Renal cortical epithelial cell (primary cell): ENCODE results near the gene GPR139. TPM values are rescaled to one million over a fixed set of nuclear protein-coding genes. Genes with fewer than 3 reads are reported as not detected.

Experiments used
- DNase-seq: peaks from one replicate; pipeline ENCODE4 v3.0.0-alpha.2; 2011; ENCODE audit warnings: low read depth
- total RNA-seq: library from RNA; depleted of rRNA; stranded (reverse); fragments of >200 nt; gene quantifications from 2 replicates; pipeline ENCODE4 v1.2.3, GENCODE V29; 2014

Gene GPR139
- not detected in 2 replicates for total RNA-seq

DNA sequence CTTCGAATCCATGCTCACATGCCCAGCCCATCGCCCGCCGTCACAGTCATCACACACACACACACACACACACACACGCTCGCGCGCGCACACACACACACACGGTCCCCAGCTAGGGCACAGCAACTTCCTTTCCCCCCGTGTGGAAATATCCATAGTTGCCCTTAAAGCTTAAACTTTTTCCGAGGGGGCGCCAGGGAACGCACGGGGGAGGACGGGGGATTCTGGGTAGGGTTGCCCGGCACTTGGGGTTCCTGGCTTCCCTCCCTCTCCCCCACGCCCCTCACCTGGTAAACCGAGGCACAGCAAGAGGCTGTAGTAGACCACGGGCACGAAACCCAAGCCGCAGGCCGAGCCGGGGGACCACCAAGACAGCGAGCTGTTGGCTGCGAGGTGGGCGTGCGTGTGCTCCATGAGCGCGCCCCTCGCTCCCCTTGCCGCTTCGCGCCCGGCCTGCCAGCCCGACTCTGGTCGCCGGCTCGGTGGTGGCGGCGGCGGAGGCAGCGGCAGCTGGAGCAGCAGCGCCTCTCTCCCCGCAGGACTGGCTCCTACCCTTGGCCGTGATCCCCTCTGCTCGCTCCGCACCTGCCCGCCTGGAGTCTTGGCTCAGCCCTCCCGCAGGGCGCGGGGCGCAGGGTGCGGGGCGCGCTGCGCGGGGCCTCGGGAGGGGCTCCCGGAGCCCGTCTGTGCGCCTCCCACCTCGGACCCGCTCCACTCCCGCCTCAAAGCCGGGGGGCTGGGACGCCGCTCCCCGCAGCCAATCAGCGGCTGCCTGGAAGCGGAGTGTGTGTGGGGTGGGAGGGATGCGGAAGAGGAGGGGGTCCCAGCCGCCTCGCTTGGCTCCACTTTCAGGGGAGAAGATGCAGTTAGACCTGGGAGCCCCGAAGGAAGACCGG is at the start of gene GPR139:
Gene GPR139, minus strand, starts transcription at position 688 of the 896 bp plus-strand sequence. Its CDS starts 274 bp downstream, at position 414.
- DNase-seq, result no peak

DNA sequence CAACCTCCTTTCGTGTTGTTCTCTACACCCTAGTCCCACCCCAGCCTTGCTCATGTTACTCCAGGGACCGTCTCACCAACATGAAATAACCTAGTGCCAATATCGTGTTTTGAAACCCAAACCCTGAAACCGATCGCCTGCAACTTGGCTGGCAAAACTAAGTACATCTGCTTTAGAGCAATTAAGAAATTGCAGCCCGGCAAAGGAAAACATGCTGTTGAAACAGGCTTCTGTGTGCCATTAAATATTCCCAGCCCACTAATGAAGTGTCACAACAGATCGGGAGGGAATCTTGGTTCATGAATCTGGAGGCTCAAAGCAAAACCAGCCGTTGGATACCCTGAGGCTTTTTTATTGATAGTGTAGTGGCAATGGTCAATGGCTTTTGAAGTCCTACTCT is 48.3 kb upstream of the GPR139 start:
- no peak for DNase-seq

DNA sequence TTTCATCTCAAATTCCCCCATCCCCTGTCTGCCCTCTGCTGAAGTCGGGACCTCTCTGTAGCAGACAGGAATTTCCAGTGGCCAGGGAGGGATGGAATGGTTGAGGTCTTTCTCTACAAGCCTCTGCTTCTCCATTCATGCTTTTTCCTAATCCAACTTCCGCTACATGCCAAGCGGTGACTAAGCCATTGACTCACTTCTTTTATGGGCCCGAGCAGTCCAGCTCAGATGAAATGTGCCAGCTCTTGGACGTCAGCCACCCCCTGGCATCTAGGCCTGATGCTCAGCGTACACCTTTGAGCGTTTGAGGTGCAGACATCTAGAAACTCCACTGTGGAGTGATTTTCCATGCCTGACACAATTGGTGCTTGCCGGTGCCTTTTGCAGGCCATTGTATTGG is 40.7 kb upstream of the GPR139 start:
- DNase-seq, result peak; percentile 6

DNA sequence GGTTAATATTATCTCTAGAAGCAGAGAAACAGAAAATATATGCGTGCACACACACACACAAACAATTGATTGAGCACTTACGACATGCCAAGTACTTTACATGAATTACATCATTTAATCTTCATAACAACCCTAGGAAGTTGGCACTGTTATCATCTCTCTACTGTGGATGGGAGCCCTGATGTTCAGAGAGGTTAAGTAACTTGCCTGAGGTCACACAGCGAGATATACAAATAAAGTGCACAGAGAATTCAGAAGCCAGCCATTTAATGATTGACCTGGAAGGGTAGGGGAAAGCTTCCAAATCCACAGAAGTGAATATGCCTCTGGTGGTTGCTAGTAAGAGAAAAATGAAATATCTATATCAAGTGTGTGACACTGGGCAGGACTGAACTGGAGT is 37.5 kb upstream of the GPR139 start:
- no peak for DNase-seq

DNA sequence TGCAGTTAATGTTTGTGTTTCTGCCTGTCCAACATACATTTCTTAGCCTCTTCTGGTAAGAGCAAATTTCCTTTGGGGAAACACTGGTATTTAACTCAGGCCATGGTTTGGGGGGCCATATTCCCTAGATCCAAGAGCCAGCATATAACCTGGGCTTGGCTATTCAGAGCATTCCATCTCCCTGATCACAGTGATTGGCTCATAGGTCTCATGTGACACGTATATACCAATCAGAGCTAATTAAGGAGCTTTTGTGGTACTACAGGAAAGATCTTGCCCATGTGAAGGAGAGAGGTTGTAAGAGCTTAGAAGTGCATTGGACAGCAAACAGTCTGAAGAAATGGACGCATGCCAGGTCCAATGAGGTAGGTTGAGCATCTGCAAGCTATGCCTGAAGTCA is 33.4 kb upstream of the GPR139 start:
- DNase-seq, result no peak

DNA sequence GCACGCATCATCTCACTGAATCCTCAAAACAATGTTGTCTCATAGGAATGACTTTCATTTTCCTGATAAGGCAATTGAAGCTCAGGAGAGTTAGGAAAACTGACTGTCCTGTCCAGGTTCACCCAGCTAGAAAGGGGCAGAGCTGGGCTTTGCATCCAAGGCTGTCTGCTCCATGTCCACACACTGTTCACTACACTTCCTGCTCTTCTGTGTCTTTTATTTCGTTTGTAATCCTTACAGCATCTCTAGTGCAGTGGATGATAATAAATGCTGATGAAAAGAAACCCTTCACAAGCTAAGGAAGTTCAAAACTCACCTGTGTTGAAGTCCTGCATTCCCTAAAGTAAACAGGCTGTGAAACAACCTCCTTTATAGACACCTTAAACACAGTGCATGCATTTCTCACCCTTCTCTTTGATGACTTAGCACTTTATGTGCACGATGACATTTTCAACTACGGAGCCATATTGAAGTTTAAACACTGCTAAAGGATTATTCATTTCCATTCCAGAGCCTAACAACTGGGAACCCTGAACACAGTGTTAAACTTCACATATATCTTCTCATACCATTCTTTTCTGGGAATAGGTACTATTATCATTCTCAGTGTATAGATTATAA is 31.0 kb upstream of the GPR139 start:
- DNase-seq, result no peak

DNA sequence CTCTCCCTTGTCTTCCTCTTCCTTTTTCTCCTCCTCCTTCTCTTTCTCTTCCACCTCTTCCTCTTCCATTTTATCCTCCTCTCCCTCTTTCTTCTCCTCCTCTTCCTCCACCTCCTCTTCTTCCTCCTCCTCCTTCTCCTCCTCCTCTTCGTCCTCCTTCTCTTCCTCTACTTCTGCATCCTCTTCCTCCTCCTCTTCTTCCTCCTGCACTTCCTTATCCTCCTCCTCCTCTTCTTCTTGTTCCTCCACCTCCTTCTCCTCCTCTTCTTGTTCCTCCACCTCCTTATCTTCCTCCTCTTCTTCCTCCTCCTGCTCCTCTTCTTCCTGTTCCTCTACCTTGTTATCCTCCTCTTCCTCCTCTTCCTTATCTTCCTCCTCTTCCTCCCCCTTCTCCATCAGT is 28.8 kb upstream of the GPR139 start:
- no peak for DNase-seq

DNA sequence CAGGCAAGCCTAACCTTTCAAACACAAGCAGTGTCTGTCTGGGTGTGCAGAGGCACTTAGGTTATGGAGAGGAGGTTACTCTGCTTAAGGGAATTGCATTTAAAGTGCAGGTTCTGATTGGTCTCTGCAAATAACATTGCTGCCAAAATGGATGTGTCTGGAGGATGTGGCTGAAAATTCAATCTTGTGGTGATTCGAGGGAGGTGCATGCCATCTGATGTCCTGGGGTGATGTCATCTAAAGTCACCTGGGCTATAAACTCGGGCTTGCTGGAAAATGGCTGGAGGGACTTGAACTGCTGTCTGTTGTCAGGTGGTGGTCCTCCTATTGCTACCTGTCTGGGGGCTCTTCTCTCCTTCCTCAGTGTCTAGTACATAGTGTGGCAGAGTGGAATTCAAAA is 28.3 kb upstream of the GPR139 start:
- no peak for DNase-seq

DNA sequence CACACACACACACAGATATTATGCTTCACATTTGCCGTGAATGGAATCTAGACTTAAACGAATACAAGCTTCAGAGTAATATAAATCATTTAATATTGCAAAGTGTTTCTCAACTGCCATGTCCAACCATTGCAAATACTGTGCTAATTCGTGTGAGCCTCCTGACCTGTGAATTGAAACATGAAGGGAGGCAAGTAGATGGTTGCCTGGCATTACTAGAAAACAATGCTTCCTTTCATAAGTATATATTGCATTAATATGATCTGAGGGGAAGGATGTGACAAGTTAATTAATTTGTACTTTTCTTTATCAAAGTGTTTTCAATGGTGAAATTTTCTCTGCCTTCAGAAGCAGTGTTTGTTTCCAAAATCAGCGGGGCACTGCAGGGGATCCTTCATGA is 25.7 kb upstream of the GPR139 start:
- DNase-seq, result no peak

DNA sequence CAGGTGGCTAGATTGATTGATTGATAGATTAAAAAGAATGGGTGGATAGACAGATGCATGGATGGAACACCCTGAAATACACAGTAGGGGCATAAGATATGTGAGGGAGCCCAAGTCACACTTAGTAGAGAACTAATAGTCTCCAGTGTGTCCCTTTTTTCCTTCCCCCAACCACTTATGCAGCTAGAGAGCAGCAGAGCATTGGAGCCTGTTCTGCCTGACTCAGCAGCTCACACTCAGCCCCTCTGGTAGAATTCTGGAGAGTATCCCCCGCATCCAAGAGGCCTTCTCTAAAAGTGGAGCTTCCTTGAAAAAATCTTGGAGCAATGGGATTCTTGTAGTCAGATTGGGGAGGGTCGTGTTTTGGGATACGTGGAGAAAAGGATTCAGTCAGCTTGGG is 20.5 kb upstream of the GPR139 start:
- DNase-seq, result no peak

DNA sequence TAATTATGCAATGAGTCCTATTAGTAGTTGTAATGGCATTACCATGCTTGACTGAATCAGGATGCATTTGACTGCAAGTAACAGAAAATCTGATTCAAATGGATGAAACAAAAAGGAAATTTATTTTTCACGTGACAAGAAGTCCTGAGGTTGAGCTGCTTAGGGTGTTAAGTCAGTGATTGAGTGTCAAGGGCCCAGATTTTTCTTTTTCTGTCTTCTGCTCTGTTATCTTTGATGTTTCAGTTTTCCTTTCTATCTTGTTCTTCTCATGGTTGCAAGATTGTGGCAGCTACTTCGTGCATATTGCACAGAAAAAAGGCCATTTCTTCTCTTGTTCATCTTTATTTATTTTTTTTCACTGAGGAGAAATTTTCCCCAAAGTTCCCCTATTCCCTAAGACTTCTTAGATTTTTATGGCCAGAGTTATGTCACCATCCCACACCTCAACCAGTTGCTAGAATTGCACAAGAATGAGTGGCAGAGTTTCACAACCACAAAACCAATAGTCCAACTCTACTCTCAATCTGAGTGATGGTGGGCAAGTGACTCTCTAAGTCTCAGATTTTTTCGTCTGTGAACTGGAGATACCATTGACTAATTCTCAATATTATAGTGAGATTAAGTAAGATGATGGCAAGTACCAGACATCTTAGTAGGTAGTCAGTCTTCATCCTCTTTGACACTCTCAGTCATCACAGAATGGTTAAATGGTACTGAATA is 15.7 kb upstream of the GPR139 start:
- no peak for DNase-seq

DNA sequence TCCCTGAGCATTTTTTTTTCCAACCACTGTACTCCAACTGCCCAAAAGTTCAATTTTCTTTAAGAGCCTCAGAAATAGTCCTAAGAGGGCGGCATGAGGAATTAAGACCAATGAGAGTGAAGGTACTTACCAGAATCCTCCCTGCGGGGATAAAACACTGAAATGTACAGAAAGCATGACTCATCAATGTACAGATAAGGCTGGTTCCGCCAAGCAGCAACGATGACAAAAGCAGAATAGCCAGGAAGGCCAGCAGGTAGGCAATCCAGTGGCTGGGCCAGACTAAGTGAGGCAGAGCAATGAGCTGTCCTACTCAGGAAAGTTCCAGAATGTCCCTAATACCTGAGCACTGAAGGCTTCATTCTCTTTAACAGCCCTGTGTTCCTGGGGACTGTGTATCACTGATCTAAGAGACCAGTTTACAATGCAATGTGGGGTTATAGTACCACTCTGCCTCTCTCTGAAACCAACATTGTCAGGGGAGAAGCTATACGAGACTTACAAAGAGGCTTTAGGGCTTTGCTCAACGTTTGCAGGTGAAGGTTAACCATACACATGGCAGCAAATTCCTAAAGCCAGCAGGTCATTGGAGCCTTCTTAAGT is 11.0 kb upstream of the GPR139 start:
- DNase-seq, result no peak

DNA sequence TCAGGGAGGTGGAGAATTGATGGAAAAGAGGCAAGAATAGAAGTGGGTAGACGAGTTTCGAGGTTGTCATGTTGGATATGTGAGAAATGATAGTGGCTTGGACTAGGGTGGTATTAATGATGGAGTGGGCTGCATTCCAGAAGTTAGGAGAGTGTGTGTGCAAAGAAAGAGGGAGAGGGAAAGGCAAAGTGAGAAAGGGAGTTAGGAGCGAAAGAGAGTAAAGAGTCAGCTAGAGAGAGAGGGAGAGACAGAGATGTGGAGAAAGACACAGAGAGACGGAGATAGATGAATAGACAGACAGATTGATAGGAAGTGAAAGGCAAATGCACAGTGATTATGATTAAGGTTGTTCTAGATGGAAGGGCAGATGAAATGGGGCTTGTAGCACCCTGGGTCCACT is 5.4 kb upstream of the GPR139 start:
- DNase-seq, result no peak

DNA sequence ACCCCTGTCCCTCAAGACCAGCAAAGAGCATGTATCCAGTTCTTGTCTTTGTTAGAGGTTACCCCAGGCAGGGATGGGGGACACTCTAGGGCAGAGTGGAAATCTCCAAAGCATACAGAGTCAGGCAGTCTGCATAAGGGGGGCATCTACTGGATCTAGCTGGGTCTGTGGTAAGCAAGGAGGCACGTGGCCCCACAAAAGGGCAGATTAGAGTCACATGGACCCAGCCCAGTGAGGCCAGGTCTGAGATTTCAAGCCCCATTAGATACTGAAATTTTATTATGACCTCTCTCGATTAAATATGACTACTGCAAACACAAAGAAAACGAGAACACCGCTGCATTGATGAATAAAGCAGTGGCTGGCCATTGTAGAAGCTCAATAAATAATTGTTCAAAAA is 1.6 kb upstream of the GPR139 start:
- DNase-seq, result no peak

DNA sequence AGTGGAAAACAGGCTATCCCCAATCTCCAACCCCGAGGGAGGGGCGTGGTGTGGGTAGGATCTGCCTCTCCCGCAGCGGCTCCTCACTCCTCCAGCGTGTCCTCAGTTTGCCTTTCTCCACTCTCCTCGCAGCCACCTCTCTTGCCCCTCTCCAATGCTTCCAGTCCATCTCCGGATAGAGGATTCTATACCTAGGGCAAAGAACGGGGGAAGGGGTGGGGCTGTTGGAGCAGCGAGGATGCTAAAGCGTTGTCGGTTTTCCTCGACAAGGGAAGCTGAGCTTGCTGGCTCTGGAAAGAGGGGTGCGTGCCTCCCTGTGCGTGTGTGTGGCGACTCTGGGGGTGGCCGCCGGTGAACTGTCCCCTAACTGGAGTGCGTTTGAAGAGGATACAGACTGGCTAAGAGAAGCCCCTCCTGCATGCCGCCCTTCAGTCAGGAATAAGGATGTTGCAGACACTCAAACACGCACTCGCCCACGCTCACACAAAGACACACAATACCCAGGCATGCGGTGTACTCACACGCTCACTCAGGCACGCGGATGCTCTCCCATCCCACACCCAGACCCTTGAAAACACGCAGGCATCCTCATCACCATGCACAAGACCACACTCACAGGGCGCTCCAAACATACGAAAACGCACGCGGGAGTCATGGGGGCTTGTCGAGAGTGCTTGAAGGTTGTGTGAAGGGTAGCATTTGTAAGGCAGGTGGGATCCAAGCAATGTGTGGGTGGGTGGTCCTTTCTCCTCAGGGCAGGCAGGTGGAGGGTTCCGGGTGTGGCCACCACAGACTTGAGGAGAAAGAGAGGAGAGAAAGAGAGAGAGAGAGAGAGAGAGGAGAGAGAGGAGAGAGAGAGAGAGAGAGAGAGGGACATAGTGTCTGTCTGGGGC is 655 bp upstream of the GPR139 start:
- no peak for DNase-seq

DNA sequence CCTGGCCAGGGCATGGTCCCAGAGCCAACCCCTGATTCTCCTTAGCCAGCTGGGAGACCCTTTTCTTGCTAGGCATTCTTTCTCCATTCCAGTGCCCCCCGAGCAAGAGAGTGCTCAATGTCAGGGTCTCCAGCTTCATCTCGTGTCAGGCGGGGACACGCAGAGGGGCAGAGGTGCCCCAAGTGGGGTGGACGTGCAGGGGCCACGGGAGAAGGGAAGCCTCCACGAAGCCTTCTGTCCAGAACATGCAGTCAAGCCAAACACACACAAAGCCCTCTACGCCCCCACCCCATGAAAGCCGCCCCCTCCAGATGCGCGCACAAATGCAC is 852 bp downstream of the GPR139 start:
- DNase-seq, result no peak

DNA sequence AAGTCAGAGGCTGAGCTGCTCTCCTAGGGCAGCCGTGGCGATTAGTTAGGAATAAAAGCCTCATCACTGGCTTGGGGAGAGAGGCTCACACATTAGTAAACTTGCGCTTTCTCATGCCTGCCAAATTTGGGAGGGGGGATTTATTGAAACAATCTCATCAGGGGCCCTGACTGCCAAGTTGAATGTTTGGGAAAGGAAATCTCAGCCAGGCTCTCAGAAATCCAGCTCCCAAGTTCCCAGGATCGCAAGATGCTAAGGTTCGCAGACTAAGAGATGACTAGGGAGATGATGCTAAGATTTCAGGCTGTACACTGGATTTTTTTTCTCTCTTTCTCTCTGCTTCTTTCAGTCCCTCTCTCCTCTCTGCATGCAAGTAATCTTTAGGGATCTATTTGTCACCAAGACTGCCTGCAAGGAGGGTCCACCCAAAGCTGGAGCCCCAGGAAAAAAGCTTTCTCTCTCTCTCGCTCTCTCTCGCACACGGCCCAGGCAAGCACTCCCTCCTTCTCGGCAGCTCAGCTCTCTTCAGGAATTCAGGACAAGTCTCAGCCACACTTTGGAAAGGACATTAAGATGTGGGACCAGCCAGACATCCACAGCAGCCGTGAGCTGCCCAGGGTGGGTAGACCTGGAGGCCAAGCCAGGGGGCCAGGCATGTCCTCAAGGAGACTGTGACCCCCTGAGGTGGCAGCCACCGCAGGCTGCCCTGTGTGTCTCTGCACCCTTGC is 1.4 kb downstream of the GPR139 start:
- DNase-seq, result no peak

DNA sequence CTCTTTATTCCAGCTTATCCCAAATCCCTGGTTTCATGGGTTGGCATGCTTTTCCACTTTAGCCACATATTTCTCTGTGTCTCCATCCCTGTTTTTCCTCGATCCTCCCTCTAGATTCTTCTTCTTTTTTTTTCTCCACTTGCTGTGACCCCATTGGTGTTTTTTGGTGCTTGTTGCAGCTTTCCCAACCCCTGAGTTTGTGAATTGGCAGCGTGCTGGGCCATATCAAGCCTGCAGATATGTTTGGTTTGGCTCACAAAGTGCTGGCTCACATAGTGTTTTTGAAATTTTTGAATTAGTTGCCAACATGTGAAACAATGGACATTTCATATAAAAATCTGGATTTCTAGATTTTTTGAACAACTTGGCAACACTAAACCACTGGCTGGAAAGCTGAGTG is 8.8 kb downstream of the GPR139 start:
- no peak for DNase-seq

DNA sequence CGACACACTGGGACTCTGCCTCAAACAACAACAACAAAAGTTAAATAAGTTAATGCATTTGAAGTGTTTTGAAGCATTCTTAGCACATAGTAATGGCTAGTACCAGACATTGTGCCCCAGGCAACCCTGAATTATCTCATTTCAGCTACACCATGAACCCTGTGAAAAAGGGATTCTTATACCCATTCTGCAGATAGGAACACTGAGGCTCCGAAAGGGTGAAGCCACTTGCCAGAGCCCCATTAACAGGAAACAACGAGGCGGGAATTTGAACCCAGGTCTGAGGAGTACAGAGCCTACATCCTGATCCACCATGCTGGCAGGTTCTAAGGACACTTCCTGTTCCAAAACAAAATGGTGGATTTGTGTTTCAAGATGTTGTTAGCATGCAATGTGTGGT is 9.2 kb downstream of the GPR139 start:
- no peak for DNase-seq

DNA sequence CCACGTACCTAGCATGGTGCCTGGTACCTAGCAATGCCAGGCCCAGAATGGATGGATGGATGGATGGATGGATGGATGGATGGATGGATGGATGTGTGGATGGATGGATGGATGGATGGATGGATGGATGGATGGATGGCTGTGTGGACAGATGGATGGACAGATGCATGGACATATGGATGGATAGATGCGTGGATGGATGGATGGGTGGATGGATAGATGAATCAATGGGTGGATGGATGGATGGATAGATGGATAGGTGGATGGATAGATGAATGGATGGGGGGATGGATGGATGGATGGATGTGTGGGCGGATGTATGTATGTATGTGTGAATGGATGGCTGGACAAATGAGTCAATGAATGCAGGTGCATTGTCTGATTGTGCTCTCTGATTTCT is 12.6 kb downstream of the GPR139 start:
- no peak for DNase-seq

DNA sequence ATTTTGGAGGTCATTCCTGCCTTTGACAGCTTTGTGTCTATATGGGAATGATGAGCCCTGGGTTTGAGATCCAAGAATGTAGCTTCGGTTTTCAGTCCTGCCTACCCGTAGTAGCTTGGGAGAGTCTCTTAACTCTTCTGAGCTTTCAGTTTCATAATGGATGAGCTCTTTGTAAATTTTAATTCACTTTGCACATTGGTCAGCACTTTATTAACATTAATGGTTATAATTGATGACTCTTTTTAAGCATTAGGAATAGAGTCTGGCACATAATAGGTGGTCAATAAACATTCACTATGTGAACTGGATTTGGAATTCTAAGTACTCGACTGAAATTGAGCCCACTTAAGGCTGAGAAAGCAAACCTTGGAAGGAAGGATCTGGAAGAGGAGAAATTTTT is 17.3 kb downstream of the GPR139 start:
- DNase-seq, result no peak
